H9 (cell line): ENCODE results near the gene FMNL3. TPM values are rescaled to one million over a fixed set of nuclear protein-coding genes. Genes with fewer than 3 reads are reported as not detected.

Experiments
- DNase-seq: peaks from one replicate; pipeline ENCODE4 v3.0.0-alpha.2; 2017
- H2AFZ ChIP-seq: one replicate; pipeline ENCODE4 v1.6.1; 2013; ENCODE audit warnings: mild to moderate bottlenecking, low read length, control low read depth, moderate library complexity
- H2AK5ac ChIP-seq: 2 replicates; pipeline ENCODE4 v1.6.1; 2013; ENCODE audit warnings: low read length, control low read depth, mixed read lengths; ENCODE audit not compliant: insufficient read length
- H2BK120ac ChIP-seq: one replicate; pipeline ENCODE4 v1.6.1; 2013; ENCODE audit warnings: low read depth, mild to moderate bottlenecking, low read length, control low read depth, inconsistent platforms; ENCODE audit not compliant: poor library complexity, severe bottlenecking
- H2BK12ac ChIP-seq: 2 replicates; pipeline ENCODE4 v1.6.1; 2013; ENCODE audit warnings: low read length, control low read depth, mixed read lengths, low read depth; ENCODE audit not compliant: insufficient read length
- H2BK15ac ChIP-seq: 2 replicates; pipeline ENCODE4 v1.6.1; 2013; ENCODE audit warnings: low read depth, low read length, control low read depth
- H2BK20ac ChIP-seq: one replicate; pipeline ENCODE4 v1.6.1; 2013; ENCODE audit warnings: low read depth, mild to moderate bottlenecking, low read length, control low read depth, inconsistent platforms; ENCODE audit not compliant: poor library complexity, severe bottlenecking
- H2BK5ac ChIP-seq: 2 replicates; pipeline ENCODE4 v1.6.1; 2013; ENCODE audit warnings: low read length, control low read depth, mixed read lengths; ENCODE audit not compliant: insufficient read length
- H3K14ac ChIP-seq: 2 replicates; pipeline ENCODE4 v1.6.1; 2013; ENCODE audit warnings: low read length, control low read depth; ENCODE audit not compliant: insufficient read depth
- H3K18ac ChIP-seq: 2 replicates; pipeline ENCODE4 v1.6.1; 2013; ENCODE audit warnings: low read depth, mild to moderate bottlenecking, mixed read lengths, low read length, control low read depth; ENCODE audit not compliant: insufficient read length
- H3K23ac ChIP-seq: 2 replicates; pipeline ENCODE4 v1.6.1; 2013; ENCODE audit warnings: low read length, control low read depth, mixed read lengths, low read depth; ENCODE audit not compliant: insufficient read length
- H3K23me2 ChIP-seq: 2 replicates; pipeline ENCODE4 v1.6.1; 2013; ENCODE audit warnings: low read depth, mild to moderate bottlenecking, mixed read lengths, low read length, control low read depth; ENCODE audit not compliant: insufficient read length, poor library complexity, severe bottlenecking
- H3K27ac ChIP-seq: 2 replicates; pipeline ENCODE4 v1.5.1; 2013; ENCODE audit warnings: low read length, control low read depth, mixed read lengths, low read depth; ENCODE audit not compliant: insufficient read length
- H3K27me3 ChIP-seq: 2 replicates; pipeline ENCODE4 v1.6.1; 2013; ENCODE audit warnings: low read length, control low read depth, inconsistent platforms; ENCODE audit not compliant: insufficient read depth
- H3K4ac ChIP-seq: 2 replicates; pipeline ENCODE4 v1.6.1; 2013; ENCODE audit warnings: low read depth, mild to moderate bottlenecking, control low read depth, inconsistent platforms, low read length, moderate library complexity
- H3K4me1 ChIP-seq: 2 replicates; pipeline ENCODE4 v1.6.1; 2013; ENCODE audit warnings: low read length, control low read depth, inconsistent platforms; ENCODE audit not compliant: insufficient read depth
- H3K4me2 ChIP-seq: 2 replicates; pipeline ENCODE4 v1.6.1; 2013; ENCODE audit warnings: low read length, control low read depth, mixed read lengths; ENCODE audit not compliant: insufficient read length, insufficient read depth
- H3K56ac ChIP-seq: 2 replicates; pipeline ENCODE4 v1.6.1; 2013; ENCODE audit warnings: low read depth, mild to moderate bottlenecking, mixed read lengths, low read length, control low read depth; ENCODE audit not compliant: insufficient read length
- H3K79me1 ChIP-seq: 2 replicates; pipeline ENCODE4 v1.6.1; 2013; ENCODE audit warnings: low read depth, mild to moderate bottlenecking, moderate library complexity, low read length, control low read depth, inconsistent platforms; ENCODE audit not compliant: insufficient read depth, poor library complexity, severe bottlenecking
- H3K79me2 ChIP-seq: 2 replicates; pipeline ENCODE4 v1.6.1; 2013; ENCODE audit warnings: low read length, control low read depth, inconsistent platforms; ENCODE audit not compliant: insufficient read depth
- H3K9ac ChIP-seq: 2 replicates; pipeline ENCODE4 v1.6.1; 2013; ENCODE audit warnings: low read length, control low read depth, mixed read lengths; ENCODE audit not compliant: insufficient read length; ENCODE audit errors: extremely low read depth
- H3K9me3 ChIP-seq: one replicate; pipeline ENCODE4 v1.6.1; 2013; ENCODE audit warnings: low read depth, low read length, inconsistent platforms; ENCODE audit not compliant: control insufficient read depth
- H3T11ph ChIP-seq: one replicate; pipeline ENCODE4 v1.6.1; 2013; ENCODE audit warnings: mild to moderate bottlenecking, low read length, control low read depth, inconsistent platforms
- H4K20me1 ChIP-seq: one replicate; pipeline ENCODE4 v1.6.1; 2013; ENCODE audit not compliant: control insufficient read depth, insufficient read length, insufficient read depth
- H4K5ac ChIP-seq: 2 replicates; pipeline ENCODE4 v1.6.1; 2013; ENCODE audit warnings: low read depth, mild to moderate bottlenecking, mixed read lengths, low read length, control low read depth; ENCODE audit not compliant: insufficient read length
- H4K8ac ChIP-seq: replicated peaks from 2 replicates; pipeline ENCODE4 v1.6.1; 2013; ENCODE audit warnings: low read length, control low read depth, mixed read lengths, low read depth; ENCODE audit not compliant: insufficient read length
- H4K91ac ChIP-seq: 2 replicates; pipeline ENCODE4 v1.6.1; 2013; ENCODE audit warnings: low read depth, mild to moderate bottlenecking, moderate library complexity, mixed read lengths, low read length, control low read depth; ENCODE audit not compliant: insufficient read length
- H3K27ac Mint-ChIP-seq, 3 experiments: 2 replicates in 2 of 3; 3 replicates in 1 of 3; pipeline ENCODE4 v1.8.0; 2020 to 2021; ENCODE audit warnings: mixed read lengths in 3 of 3, mild to moderate bottlenecking in 1 of 3, moderate library complexity in 1 of 3
- H3K27me3 Mint-ChIP-seq: 2 replicates; pipeline ENCODE4 v1.8.0; 2021; ENCODE audit warnings: low read depth, mild to moderate bottlenecking, moderate library complexity, mixed read lengths
- H3K36me3 Mint-ChIP-seq, 3 experiments: 2 replicates in 2 of 3; 3 replicates in 1 of 3; pipeline ENCODE4 v1.8.0; 2020 to 2021; ENCODE audit warnings: low read depth in 3 of 3, mixed read lengths in 3 of 3; ENCODE audit not compliant: insufficient read depth in 1 of 3
- H3K4me1 Mint-ChIP-seq, 2 experiments: 2 replicates each; pipeline ENCODE4 v1.8.0; 2020; ENCODE audit warnings: mixed read lengths in 2 of 2
- H3K4me3 Mint-ChIP-seq, 2 experiments: 2 replicates in 1 of 2; 3 replicates in 1 of 2; pipeline ENCODE4 v1.8.0; 2020 to 2021; ENCODE audit warnings: mild to moderate bottlenecking in 2 of 2, mixed read lengths in 2 of 2, moderate library complexity in 1 of 2
- H3K9me3 Mint-ChIP-seq, 2 experiments: 2 replicates in 1 of 2; 3 replicates in 1 of 2; pipeline ENCODE4 v1.8.0; 2020; ENCODE audit warnings: mild to moderate bottlenecking in 2 of 2, mixed read lengths in 2 of 2, moderate library complexity in 1 of 2
- WGBS: extraction: QIAGEN DNeasy Blood & Tissue Kit; methylation state at CpG from one replicate; pipeline ENCODE4 v1.1.7; 2013; ENCODE audit warnings: missing lambda C conversion rate, low lambda C conversion rate, mixed read lengths; ENCODE audit not compliant: insufficient read length; ENCODE audit errors: extremely low coverage; 5-methylcytosine and 5-hydroxymethylcytosine counted together
- total RNA-seq: library from RNA; stranded (reverse); gene quantifications from 2 replicates; pipeline ENCODE4 v1.2.1, GENCODE V29; 2021
- TF ChIP-seq, protein P1 (sequence below): fragments of 200-600 bp; sonication (generic); conservative IDR thresholded peaks from 3 replicates; pipeline ENCODE4 v1.8.0; 2021; ENCODE audit warnings: antibody characterized with exemption, mild to moderate bottlenecking

Gene FMNL3
- total RNA-seq, 1 experiment from 2014 or later = 22.8 TPM

DNA sequence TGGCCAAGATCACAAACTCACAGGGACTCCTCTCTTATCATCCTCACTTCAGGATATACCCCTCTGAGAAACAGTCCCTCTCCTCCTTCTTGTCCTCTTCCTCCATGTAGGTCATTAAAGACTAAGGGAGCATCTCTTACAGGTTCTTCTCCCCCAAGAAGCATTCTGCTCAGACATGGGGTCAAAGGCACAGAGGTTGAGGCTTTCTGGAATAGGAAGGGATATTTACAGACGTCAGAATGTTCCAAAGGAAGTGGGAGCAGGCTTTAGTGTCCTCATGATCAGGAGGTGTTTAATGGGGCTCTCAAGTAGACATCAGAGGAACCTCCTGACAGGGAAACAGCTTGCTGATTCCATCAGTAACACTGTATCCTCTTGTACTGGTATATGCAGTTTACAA, 47.5 kb downstream of the FMNL3 start:
- Histone ChIP-seq H2BK12ac (no peak overlapping the region), H3K79me1 (no peaks in the 10 kb centered on the region), H3K27ac (no peak overlapping the region), H4K20me1 (no peaks in the 10 kb centered on the region), H3K4me1 (peaks cover 6% of the 10 kb centered on the region; the same call in 1 of the 2 replicates), H2BK15ac (no peak overlapping the region), H2AFZ (no peak overlapping the region), H4K91ac (no peak overlapping the region), H3K18ac (no peak overlapping the region), H2BK120ac (no peak overlapping the region), H2BK20ac (no peak overlapping the region), H4K8ac (no peak overlapping the region), H3K4me2 (no peak overlapping the region), H3K79me2 (no peaks in the 10 kb centered on the region), H3T11ph (no peak overlapping the region), H2AK5ac (no peak overlapping the region), H3K23ac (no peak overlapping the region), H3K9ac (no peak overlapping the region), H3K56ac (no peak overlapping the region), H3K14ac (no peak overlapping the region), H2BK5ac (no peak overlapping the region), H4K5ac (no peak overlapping the region), H3K9me3 (no peaks in the 10 kb centered on the region), H3K23me2 (no peaks in the 10 kb centered on the region), H3K27me3 (no peaks in the 10 kb centered on the region), H3K4ac (no peak overlapping the region)
- Mint-ChIP-seq H3K9me3 (no peaks in the 10 kb centered on the region), H3K4me3 (no peak overlapping the region), H3K36me3 (peaks cover 28 to 53% (median 33%) of the 10 kb centered on the region in 3 experiments; a peak in 6 of 7 replicates), H3K27ac (no peak overlapping the region), H3K27me3 (no peaks in the 10 kb centered on the region), H3K4me1 (peaks cover 7 to 14% of the 10 kb centered on the region in 2 experiments)
- TF ChIP-seq, protein P1, sequence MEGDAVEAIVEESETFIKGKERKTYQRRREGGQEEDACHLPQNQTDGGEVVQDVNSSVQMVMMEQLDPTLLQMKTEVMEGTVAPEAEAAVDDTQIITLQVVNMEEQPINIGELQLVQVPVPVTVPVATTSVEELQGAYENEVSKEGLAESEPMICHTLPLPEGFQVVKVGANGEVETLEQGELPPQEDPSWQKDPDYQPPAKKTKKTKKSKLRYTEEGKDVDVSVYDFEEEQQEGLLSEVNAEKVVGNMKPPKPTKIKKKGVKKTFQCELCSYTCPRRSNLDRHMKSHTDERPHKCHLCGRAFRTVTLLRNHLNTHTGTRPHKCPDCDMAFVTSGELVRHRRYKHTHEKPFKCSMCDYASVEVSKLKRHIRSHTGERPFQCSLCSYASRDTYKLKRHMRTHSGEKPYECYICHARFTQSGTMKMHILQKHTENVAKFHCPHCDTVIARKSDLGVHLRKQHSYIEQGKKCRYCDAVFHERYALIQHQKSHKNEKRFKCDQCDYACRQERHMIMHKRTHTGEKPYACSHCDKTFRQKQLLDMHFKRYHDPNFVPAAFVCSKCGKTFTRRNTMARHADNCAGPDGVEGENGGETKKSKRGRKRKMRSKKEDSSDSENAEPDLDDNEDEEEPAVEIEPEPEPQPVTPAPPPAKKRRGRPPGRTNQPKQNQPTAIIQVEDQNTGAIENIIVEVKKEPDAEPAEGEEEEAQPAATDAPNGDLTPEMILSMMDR = no peak
- no peak for DNase-seq
- no CpG with 5 or more reads among the region's 1 CpG for WGBS
